Measurements from ENCODE around the gene DOCK6. TPM values are rescaled to one million over a fixed set of nuclear protein-coding genes. Genes with fewer than 3 reads are reported as not detected.

The DOCK6 gene
- total RNA-seq, 1 experiment from 2014 or later: 82.4 TPM

- H3K4me3 ChIP-seq (replicated peaks in 1 of 2; ENCODE audit: low read depth in 1 of 2, low read length in 2 of 2): no peak overlapping the region
- RAD21 ChIA-PET (ENCODE audit: low non-redundant PET in 1 of 2, low total read pairs in 2 of 2, uncharacterized antibody in 2 of 2, unreplicated experiment in 2 of 2): no interaction called here
- no peaks in the 10 kb centered on the region for H3K27me3 ChIP-seq (ENCODE audit: insufficient read depth, low read length)
- H3K36me3 ChIP-seq (ENCODE audit: control insufficient read depth in 1 of 2, insufficient read depth in 2 of 2, low read length in 2 of 2): no peaks in the 10 kb centered on the region
- no peaks in the 10 kb centered on the region for H3K9me3 ChIP-seq (ENCODE audit: control insufficient read depth in 1 of 2, insufficient read depth in 1 of 2, low read depth in 1 of 2, low read length in 2 of 2)
- no peaks in the 10 kb centered on the region for H4K20me1 ChIP-seq (ENCODE audit: insufficient read depth)
- no peak overlapping the region for H2AFZ ChIP-seq (ENCODE audit: low read depth, low read length, poor library complexity, severe bottlenecking)
- peaks cover 18 to 42% of the 10 kb centered on the region in 2 experiments for H3K4me1 ChIP-seq (ENCODE audit: control insufficient read depth in 1 of 2, insufficient read depth in 2 of 2, low read length in 2 of 2)
- no peaks in the 10 kb centered on the region; the same call in 1 of the 2 replicates for H3K79me2 ChIP-seq (ENCODE audit: insufficient read depth, low read length)
- POLR2A ChIA-PET: no interaction called here
- intact Hi-C loops (cut with micrococcal nuclease): no loop called here
- H3K4me2 ChIP-seq (ENCODE audit: low read length): no peak overlapping the region
- no peak overlapping the region for H3K9ac ChIP-seq (ENCODE audit: low read length)
- CTCF ChIA-PET: no interaction called here
- H3K9me2 ChIP-seq (ENCODE audit: insufficient read depth): no peaks in the 10 kb centered on the region
- H3K27ac ChIP-seq (ENCODE audit: low read depth, low read length): no peak overlapping the region
- TF ChIP-seq POLR2AphosphoS5 (IDR thresholded peaks at IDR 0.05; ENCODE audit: low read depth, low read length): no peak
- TF ChIP-seq POLR2A (IDR thresholded peaks at IDR 0.05; ENCODE audit: borderline replicate concordance, extremely low read depth, insufficient read depth, insufficient read length): no peak
- no peak for TF ChIP-seq SRF (IDR thresholded peaks at IDR 0.05; ENCODE audit: low read depth)
- TF ChIP-seq FOSL1 (IDR thresholded peaks at IDR 0.05; ENCODE audit: low read depth): no peak
- no peak for TF ChIP-seq JUND (IDR thresholded peaks at IDR 0.05)
- TF ChIP-seq CBX3 (IDR thresholded peaks at IDR 0.05; ENCODE audit: low read depth): no peak
- no peak for TF ChIP-seq SP1 (IDR thresholded peaks at IDR 0.05; ENCODE audit: low read depth)
- no peak for TF ChIP-seq EGR1 (IDR thresholded peaks at IDR 0.05; ENCODE audit: low read depth)
- no peak for TF ChIP-seq ELF1 (IDR thresholded peaks at IDR 0.05; ENCODE audit: borderline replicate concordance, low read depth)
- TF ChIP-seq EZH2 (IDR thresholded peaks at IDR 0.05): no peak
- TF ChIP-seq, protein P1, sequence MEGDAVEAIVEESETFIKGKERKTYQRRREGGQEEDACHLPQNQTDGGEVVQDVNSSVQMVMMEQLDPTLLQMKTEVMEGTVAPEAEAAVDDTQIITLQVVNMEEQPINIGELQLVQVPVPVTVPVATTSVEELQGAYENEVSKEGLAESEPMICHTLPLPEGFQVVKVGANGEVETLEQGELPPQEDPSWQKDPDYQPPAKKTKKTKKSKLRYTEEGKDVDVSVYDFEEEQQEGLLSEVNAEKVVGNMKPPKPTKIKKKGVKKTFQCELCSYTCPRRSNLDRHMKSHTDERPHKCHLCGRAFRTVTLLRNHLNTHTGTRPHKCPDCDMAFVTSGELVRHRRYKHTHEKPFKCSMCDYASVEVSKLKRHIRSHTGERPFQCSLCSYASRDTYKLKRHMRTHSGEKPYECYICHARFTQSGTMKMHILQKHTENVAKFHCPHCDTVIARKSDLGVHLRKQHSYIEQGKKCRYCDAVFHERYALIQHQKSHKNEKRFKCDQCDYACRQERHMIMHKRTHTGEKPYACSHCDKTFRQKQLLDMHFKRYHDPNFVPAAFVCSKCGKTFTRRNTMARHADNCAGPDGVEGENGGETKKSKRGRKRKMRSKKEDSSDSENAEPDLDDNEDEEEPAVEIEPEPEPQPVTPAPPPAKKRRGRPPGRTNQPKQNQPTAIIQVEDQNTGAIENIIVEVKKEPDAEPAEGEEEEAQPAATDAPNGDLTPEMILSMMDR (IDR thresholded peaks at IDR 0.05 in 2 of 3, conservative IDR thresholded peaks at IDR 0.05 in 1 of 3; ENCODE audit: borderline replicate concordance in 1 of 3, insufficient read depth in 1 of 3, low read depth in 2 of 3, low read length in 2 of 3): no peak
- TF ChIP-seq REST (IDR thresholded peaks at IDR 0.05; ENCODE audit: low read depth): no peak
- no peak for TF ChIP-seq MAX (IDR thresholded peaks at IDR 0.05)
- TF ChIP-seq, protein P2, sequence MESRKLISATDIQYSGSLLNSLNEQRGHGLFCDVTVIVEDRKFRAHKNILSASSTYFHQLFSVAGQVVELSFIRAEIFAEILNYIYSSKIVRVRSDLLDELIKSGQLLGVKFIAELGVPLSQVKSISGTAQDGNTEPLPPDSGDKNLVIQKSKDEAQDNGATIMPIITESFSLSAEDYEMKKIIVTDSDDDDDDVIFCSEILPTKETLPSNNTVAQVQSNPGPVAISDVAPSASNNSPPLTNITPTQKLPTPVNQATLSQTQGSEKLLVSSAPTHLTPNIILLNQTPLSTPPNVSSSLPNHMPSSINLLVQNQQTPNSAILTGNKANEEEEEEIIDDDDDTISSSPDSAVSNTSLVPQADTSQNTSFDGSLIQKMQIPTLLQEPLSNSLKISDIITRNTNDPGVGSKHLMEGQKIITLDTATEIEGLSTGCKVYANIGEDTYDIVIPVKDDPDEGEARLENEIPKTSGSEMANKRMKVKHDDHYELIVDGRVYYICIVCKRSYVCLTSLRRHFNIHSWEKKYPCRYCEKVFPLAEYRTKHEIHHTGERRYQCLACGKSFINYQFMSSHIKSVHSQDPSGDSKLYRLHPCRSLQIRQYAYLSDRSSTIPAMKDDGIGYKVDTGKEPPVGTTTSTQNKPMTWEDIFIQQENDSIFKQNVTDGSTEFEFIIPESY (IDR thresholded peaks at IDR 0.05; ENCODE audit: extremely low read depth, insufficient replicate concordance, low read length): no peak
- no peak for TF ChIP-seq SIN3A (IDR thresholded peaks at IDR 0.05; ENCODE audit: low read depth)
- no peak for TF ChIP-seq CEBPB (IDR thresholded peaks at IDR 0.05; ENCODE audit: low read depth)
- TF ChIP-seq YY1 (IDR thresholded peaks at IDR 0.05; ENCODE audit: extremely low read depth, insufficient replicate concordance, low read depth, low read length): no peak
- TF ChIP-seq ZNF274 (IDR thresholded peaks at IDR 0.05; ENCODE audit: low read depth, low read length): no peak
- TF ChIP-seq TCF7L2 (IDR thresholded peaks at IDR 0.05; ENCODE audit: borderline replicate concordance, extremely low read depth, insufficient read depth, insufficient read length): no peak
- BruUV-seq (replicated peaks): no TSS peak
- ATAC-seq (no peak), DNase-seq (ENCODE audit: low read depth, low spot score) (no peak)
These were observed 1.4 kb upstream of the DOCK6 start for GRCh38 chr19:11263726-11264125.
